ENCODE measurements around the gene CAPSL. TPM values are rescaled to one million over a fixed set of nuclear protein-coding genes. Genes with fewer than 3 reads are reported as not detected.

Gene CAPSL
- total and polyA plus RNA-seq, 2 experiments from 2014 or later = not detected

- no peak for TF ChIP-seq CTCF (IDR thresholded peaks at IDR 0.05; ENCODE audit: low read depth, low read length)
- no peak overlapping the region for H3K4me3 ChIP-seq
- no peaks in the 10 kb centered on the region for H3K27me3 ChIP-seq
- H3K36me3 ChIP-seq = no peaks in the 10 kb centered on the region
- no peak for DNase-seq (ENCODE audit: low read depth in 1 of 2, low spot score in 1 of 2)
- no peaks in the 10 kb centered on the region for H3K9me3 ChIP-seq (ENCODE audit: low read depth)
- no peak overlapping the region for H3K27ac ChIP-seq
- peaks cover 4% of the 10 kb centered on the region for H3K4me1 ChIP-seq (ENCODE audit: low read depth)
Observed at GRCh38 chr5:35904443-35905132, 33.8 kb downstream of the CAPSL start.

- Histone ChIP-seq H3K36me3 (no peaks in the 10 kb centered on the region), H3K27me3 (no peaks in the 10 kb centered on the region), H3K9me3 (ENCODE audit: low read depth) (no peaks in the 10 kb centered on the region), H3K4me1 (ENCODE audit: low read depth) (peaks cover 4% of the 10 kb centered on the region), H3K27ac (no peak overlapping the region), H3K4me3 (no peak overlapping the region)
- DNase-seq (ENCODE audit: low read depth in 1 of 2, low spot score in 1 of 2) = no peak
- TF ChIP-seq CTCF (IDR thresholded peaks at IDR 0.05; ENCODE audit: low read depth, low read length) = no peak
Observed at GRCh38 chr5:35903631-35904203, 34.7 kb downstream of the CAPSL start.

GRCh38 chr5:35902046-35902672, 36.3 kb downstream of the CAPSL start:
- H3K36me3 ChIP-seq = no peaks in the 10 kb centered on the region
- no peaks in the 10 kb centered on the region for H3K27me3 ChIP-seq
- H3K4me1 ChIP-seq (ENCODE audit: low read depth) = peaks cover 4% of the 10 kb centered on the region
- H3K4me3 ChIP-seq = no peak overlapping the region
- no peaks in the 10 kb centered on the region for H3K9me3 ChIP-seq (ENCODE audit: low read depth)
- peak in 1 of 2 donors; percentile 7 for DNase-seq (ENCODE audit: low read depth in 1 of 2, low spot score in 1 of 2)
- no peak overlapping the region for H3K27ac ChIP-seq
- no peak for TF ChIP-seq CTCF (IDR thresholded peaks at IDR 0.05; ENCODE audit: low read depth, low read length)

- H3K4me1 ChIP-seq (ENCODE audit: low read depth) = peaks cover 4% of the 10 kb centered on the region
- TF ChIP-seq CTCF (IDR thresholded peaks at IDR 0.05; ENCODE audit: low read depth, low read length) = no peak
- H3K27me3 ChIP-seq = no peaks in the 10 kb centered on the region
- H3K36me3 ChIP-seq = no peaks in the 10 kb centered on the region
- no peak overlapping the region for H3K27ac ChIP-seq
- no peak for DNase-seq (ENCODE audit: low read depth in 1 of 2, low spot score in 1 of 2)
- H3K9me3 ChIP-seq (ENCODE audit: low read depth) = no peaks in the 10 kb centered on the region
- no peak overlapping the region for H3K4me3 ChIP-seq
Observed at GRCh38 chr5:35900972-35901695, 37.3 kb downstream of the CAPSL start.

GRCh38 chr5:35899800-35900199, 38.6 kb downstream of the CAPSL start:
- H3K36me3 ChIP-seq = no peaks in the 10 kb centered on the region
- no peak overlapping the region for H3K4me3 ChIP-seq
- DNase-seq (ENCODE audit: low read depth in 1 of 2, low spot score in 1 of 2) = no peak
- TF ChIP-seq CTCF (IDR thresholded peaks at IDR 0.05; ENCODE audit: low read depth, low read length) = no peak
- H3K9me3 ChIP-seq (ENCODE audit: low read depth) = no peaks in the 10 kb centered on the region
- H3K4me1 ChIP-seq (ENCODE audit: low read depth) = peaks cover 4% of the 10 kb centered on the region
- no peak overlapping the region for H3K27ac ChIP-seq
- H3K27me3 ChIP-seq = no peaks in the 10 kb centered on the region
